ENCODE measurements around the gene PPP2R2C. TPM values are rescaled to one million over a fixed set of nuclear protein-coding genes. Genes with fewer than 3 reads are reported as not detected.

The PPP2R2C gene
- total RNA-seq, 2 experiments from 2014 or later: not detected

DNA sequence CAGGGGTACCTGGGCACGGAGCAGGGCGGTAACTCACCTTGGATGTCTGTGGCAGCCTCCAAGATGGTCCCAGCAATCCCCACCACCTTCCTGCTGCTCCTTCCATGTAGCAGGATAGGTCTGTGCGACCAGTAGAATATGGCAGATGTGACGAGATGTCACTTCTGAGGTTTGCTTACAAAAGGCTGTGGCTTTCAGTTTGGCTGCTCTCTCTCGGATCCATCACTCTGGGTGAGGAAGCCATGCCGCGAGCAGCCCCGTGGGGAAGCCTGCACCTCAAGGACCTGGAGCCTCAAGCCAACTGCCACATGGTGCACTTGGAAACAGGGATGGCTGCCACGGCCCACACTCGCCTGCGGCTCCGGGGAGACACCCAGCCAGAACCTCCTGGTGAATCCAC, 165.2 kb downstream of the PPP2R2C start:
- ChIA-PET CTCF (interaction anchor here (2.2 kb wide), 1 partner anchor 56 kb away, joined by 6 read pairs; no protein-coding TSS in a partner anchor), POLR2A (no interaction called here)
- no peak for DNase-seq
- Mint-ChIP-seq H3K4me1 (ENCODE audit: low read depth) (peaks cover 5% of the 10 kb centered on the region), H3K36me3 (peaks cover 2% of the 10 kb centered on the region), H3K27ac (no peak overlapping the region), H3K4me3 (no peak overlapping the region), H3K27me3 (peaks cover 38% of the 10 kb centered on the region), H3K9me3 (no peaks in the 10 kb centered on the region)
- intact Hi-C loops (cut with micrococcal nuclease): no loop called here

DNA sequence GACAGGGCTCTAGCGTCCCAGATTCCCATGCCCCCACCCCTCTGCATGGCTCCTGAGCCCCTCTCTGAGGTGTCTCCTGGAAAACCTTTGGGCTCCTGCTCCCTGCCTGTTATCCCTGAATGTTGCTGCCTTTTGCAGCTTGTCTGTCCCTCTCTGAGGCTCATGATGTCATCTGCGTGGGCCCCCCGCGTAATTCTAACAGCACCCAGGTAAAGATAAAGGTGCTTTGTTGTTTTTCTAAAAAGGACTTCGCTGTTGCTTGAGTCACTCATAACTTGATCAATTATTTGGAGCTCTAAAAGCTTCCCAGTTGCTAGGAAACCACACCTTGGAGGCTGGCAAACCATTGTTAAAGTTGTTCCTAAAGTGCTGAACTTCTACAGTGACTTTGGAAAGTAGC, 166.1 kb downstream of the PPP2R2C start:
- Mint-ChIP-seq H3K36me3 (peaks cover 7% of the 10 kb centered on the region), H3K9me3 (no peaks in the 10 kb centered on the region), H3K4me1 (ENCODE audit: low read depth) (peaks cover 5% of the 10 kb centered on the region), H3K4me3 (no peak overlapping the region), H3K27me3 (peaks cover 34% of the 10 kb centered on the region), H3K27ac (no peak overlapping the region)
- no peak for DNase-seq
- ChIA-PET CTCF (interaction anchor here (2.2 kb wide), 1 partner anchor 56 kb away, joined by 6 read pairs; no protein-coding TSS in a partner anchor), POLR2A (interaction anchor here (0.5 kb wide), 1 partner anchor 1792 kb away, joined by 3 read pairs; no protein-coding TSS in a partner anchor)
- intact Hi-C loops (cut with micrococcal nuclease): no loop called here

DNA sequence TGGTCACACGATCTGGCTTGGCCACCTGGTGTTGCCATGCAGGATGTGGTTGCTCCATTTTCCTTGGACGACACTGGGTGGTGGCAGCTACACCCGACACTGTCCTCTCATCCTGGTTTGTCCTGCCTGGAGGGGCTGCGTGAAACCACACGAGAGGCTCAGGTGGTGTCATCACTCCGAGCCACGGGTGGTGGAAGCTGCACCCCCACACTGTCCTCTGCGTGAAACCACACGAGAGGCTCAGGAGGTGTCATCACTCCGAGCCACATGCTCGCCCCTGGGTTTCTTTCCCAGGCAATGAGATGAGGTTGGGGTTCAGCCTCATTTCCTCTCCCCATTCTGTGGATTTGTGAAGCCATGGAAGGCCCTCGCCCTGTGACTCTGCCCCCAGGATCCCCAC, 168.5 kb downstream of the PPP2R2C start:
- no peaks in the 10 kb centered on the region for H3K9me3 Mint-ChIP-seq
- H3K4me3 Mint-ChIP-seq: no peak overlapping the region
- H3K27me3 Mint-ChIP-seq: peaks cover 18% of the 10 kb centered on the region
- ChIA-PET CTCF (interaction anchor here (1.0 kb wide), 1 partner anchor 53 kb away, joined by 3 read pairs; no protein-coding TSS in a partner anchor), POLR2A (no interaction called here)
- peaks cover 7% of the 10 kb centered on the region for H3K36me3 Mint-ChIP-seq
- no peaks in the 10 kb centered on the region for H3K4me1 Mint-ChIP-seq (ENCODE audit: low read depth)
- no peak overlapping the region for H3K27ac Mint-ChIP-seq
- DNase-seq: no peak
- intact Hi-C loops (cut with micrococcal nuclease): no loop called here

DNA sequence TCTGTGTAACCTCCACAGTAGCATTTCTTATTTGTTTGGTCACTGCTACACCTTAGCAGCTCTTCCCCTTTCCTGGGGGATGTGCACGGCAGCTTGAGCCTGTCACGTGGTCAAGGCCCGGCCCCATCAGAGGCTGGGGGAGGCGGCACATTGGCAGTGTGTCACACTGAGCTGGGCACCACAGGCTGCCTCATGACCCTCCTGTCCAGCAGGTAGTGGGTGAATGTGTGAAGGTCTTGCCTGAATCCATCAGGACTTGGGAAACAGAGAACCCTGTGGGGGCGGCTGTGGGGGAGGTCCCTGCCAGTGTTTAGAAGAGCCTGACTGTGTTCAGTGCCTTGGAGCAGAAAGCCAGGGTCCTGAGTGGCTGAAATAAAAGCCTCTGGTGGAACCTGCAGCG, 169.5 kb downstream of the PPP2R2C start:
- intact Hi-C loops (cut with micrococcal nuclease): no loop called here
- Mint-ChIP-seq H3K27ac (no peak overlapping the region), H3K9me3 (no peaks in the 10 kb centered on the region), H3K27me3 (peaks cover 9% of the 10 kb centered on the region), H3K36me3 (peaks cover 7% of the 10 kb centered on the region), H3K4me3 (no peak overlapping the region), H3K4me1 (ENCODE audit: low read depth) (no peaks in the 10 kb centered on the region)
- POLR2A ChIA-PET: no interaction called here
- CTCF ChIA-PET: no interaction called here
- DNase-seq: no peak

DNA sequence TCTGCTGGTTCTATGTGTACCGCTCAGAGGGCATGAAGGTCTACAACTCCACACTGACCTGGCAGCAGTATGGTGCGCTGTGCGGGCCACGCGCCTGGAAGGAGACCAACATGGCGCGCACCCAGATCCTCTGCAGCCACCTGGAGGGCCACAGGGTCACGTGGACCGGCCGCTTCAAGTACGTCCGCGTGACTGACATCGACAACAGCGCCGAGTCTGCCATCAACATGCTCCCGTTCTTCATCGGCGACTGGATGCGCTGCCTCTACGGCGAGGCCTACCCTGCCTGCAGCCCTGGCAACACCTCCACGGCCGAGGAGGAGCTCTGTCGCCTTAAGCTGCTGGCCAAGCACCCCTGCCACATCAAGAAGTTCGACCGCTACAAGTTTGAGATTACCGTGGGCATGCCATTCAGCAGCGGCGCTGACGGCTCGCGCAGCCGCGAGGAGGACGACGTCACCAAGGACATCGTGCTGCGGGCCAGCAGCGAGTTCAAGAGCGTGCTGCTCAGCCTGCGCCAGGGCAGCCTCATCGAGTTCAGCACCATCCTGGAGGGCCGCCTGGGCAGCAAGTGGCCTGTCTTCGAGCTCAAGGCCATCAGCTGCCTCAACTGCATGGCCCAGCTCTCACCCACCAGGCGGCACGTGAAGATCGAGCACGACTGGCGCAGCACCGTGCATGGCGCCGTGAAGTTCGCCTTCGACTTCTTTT, 170.5 kb downstream of the PPP2R2C start:
- peaks cover 5% of the 10 kb centered on the region for H3K27me3 Mint-ChIP-seq
- H3K4me1 Mint-ChIP-seq (ENCODE audit: low read depth): no peaks in the 10 kb centered on the region
- DNase-seq: no peak
- no peak overlapping the region for H3K4me3 Mint-ChIP-seq
- H3K36me3 Mint-ChIP-seq: peaks cover 7% of the 10 kb centered on the region
- H3K27ac Mint-ChIP-seq: no peak overlapping the region
- intact Hi-C loops (cut with micrococcal nuclease): no loop called here
- CTCF ChIA-PET: no interaction called here
- POLR2A ChIA-PET: no interaction called here
- no peaks in the 10 kb centered on the region for H3K9me3 Mint-ChIP-seq

DNA sequence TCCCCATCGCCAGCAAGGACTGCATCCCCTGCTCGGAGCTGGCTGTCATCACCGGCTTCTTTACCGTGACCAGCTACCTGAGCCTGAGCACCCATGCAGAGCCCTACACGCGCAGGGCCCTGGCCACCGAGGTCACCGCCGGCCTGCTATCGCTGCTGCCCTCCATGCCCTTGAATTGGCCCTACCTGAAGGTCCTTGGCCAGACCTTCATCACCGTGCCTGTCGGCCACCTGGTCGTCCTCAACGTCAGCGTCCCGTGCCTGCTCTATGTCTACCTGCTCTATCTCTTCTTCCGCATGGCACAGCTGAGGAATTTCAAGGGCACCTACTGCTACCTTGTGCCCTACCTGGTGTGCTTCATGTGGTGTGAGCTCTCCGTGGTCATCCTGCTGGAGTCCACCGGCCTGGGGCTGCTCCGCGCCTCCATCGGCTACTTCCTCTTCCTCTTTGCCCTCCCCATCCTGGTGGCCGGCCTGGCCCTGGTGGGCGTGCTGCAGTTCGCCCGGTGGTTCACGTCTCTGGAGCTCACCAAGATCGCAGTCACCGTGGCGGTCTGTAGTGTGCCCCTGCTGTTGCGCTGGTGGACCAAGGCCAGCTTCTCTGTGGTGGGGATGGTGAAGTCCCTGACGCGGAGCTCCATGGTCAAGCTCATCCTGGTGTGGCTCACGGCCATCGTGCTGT, 171.2 kb downstream of the PPP2R2C start:
- Mint-ChIP-seq H3K27ac (no peak overlapping the region), H3K9me3 (no peaks in the 10 kb centered on the region), H3K27me3 (no peaks in the 10 kb centered on the region), H3K4me3 (no peak overlapping the region), H3K36me3 (peaks cover 7% of the 10 kb centered on the region), H3K4me1 (ENCODE audit: low read depth) (no peaks in the 10 kb centered on the region)
- DNase-seq: no peak
- ChIA-PET CTCF (no interaction called here), POLR2A (no interaction called here)
- intact Hi-C loops (cut with micrococcal nuclease): no loop called here

DNA sequence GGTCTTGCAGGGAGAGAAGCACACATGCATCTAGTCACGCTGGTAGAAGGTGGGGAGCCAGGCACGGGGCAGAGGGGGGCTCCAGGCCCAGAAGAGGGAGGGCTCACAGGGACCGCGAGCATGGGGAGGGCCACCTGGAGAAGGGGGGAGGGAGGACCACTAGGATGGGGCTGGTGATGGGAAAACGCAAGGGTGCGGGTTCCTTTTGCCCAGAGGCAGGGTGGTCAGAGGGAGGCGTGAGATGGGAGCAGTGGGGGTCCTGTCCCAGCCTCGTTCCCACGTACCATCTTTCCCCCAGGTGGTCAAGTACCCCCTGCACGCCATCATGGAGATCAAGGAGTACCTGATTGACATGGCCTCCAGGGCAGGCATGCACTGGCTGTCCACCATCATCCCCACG, 172.1 kb downstream of the PPP2R2C start:
- intact Hi-C loops (cut with micrococcal nuclease): no loop called here
- Mint-ChIP-seq H3K36me3 (peaks cover 7% of the 10 kb centered on the region), H3K27me3 (no peaks in the 10 kb centered on the region), H3K4me1 (ENCODE audit: low read depth) (no peaks in the 10 kb centered on the region), H3K27ac (no peak overlapping the region), H3K4me3 (no peak overlapping the region), H3K9me3 (no peaks in the 10 kb centered on the region)
- ChIA-PET CTCF (no interaction called here), POLR2A (no interaction called here)
- DNase-seq: no peak

DNA sequence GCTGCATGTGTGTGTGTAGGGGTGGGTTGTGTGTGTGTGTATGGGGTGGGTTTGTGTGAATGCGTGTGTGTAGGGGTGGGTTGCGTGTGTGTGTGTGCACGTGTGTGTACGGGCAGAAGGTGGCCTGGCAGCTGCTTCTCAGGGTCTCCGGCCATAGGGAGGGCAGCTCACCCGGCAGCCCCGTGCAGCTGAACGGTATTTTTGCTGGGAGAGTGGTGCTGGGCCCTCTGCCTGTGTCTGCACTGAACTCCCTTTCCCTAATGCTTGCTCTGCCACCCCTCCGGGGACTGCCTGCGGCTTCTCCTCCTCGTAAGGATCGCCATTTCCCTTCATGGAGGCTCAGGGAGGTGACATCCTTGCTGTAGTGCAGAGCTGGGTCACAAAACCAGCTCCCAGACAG, 172.5 kb downstream of the PPP2R2C start:
- Mint-ChIP-seq H3K4me3 (no peak overlapping the region), H3K9me3 (no peaks in the 10 kb centered on the region), H3K4me1 (ENCODE audit: low read depth) (no peaks in the 10 kb centered on the region), H3K27me3 (no peaks in the 10 kb centered on the region), H3K27ac (no peak overlapping the region), H3K36me3 (peaks cover 7% of the 10 kb centered on the region)
- CTCF ChIA-PET: no interaction called here
- DNase-seq: no peak
- intact Hi-C loops (cut with micrococcal nuclease): no loop called here
- POLR2A ChIA-PET: no interaction called here

DNA sequence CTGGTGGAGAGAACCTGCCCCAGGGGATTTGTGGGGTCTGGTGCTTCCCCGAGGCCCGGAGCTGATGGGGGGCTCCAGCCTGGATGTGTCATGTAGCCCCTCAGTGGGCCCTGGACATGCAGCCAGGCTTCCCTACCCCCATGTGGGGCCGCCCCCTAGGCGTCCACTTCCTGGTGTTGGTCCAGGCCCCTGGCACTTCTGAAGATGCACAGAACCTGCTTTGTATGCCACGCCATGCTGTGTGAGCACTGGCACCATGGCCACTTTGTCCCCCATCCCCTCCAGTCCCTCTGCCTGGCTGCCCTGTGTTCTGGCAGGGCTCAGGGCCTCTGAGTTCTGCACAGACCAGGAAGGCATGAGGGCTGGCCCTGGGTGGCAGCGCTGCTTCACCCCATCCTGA, 173.6 kb downstream of the PPP2R2C start:
- intact Hi-C loops (cut with micrococcal nuclease): no loop called here

DNA sequence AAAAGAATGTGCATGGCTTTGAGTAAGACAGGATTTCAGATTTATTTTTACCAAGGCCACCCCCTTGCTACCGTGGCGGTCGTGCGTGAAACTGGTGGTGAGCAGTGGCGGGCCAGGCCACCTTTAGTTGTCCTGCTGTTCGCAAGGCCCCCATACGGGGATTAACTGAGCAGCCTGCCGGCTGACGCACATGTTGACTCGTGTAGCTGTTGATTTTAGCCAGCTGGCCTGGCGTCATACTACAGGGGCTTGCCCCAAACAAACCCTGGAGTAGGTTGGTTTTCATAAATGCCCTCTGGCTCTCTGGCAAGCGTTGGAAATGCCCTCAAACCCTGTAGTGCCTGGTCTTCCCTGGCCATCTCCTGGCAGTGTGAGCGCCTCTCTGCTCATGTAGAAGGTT, 174.4 kb downstream of the PPP2R2C start:
- intact Hi-C loops (cut with micrococcal nuclease): no loop called here
- Mint-ChIP-seq H3K9me3 (no peaks in the 10 kb centered on the region), H3K36me3 (peaks cover 7% of the 10 kb centered on the region), H3K4me1 (ENCODE audit: low read depth) (no peaks in the 10 kb centered on the region), H3K4me3 (no peak overlapping the region), H3K27me3 (no peaks in the 10 kb centered on the region), H3K27ac (no peak overlapping the region)
- ChIA-PET CTCF (interaction anchor here (0.9 kb wide), 1 partner anchor 47 kb away, joined by 3 read pairs; no protein-coding TSS in a partner anchor), POLR2A (no interaction called here)
- DNase-seq: no peak

More for the DNA sequence above, 173.6 kb downstream of the PPP2R2C start:
- no peaks in the 10 kb centered on the region for H3K9me3 Mint-ChIP-seq
- no peaks in the 10 kb centered on the region for H3K27me3 Mint-ChIP-seq
- no peak for DNase-seq
- H3K4me1 Mint-ChIP-seq (ENCODE audit: low read depth): no peaks in the 10 kb centered on the region
- H3K4me3 Mint-ChIP-seq: no peak overlapping the region
- H3K27ac Mint-ChIP-seq: no peak overlapping the region
- ChIA-PET POLR2A (no interaction called here), CTCF (interaction anchor here (0.9 kb wide), 1 partner anchor 48 kb away, joined by 3 read pairs; no protein-coding TSS in a partner anchor)
- H3K36me3 Mint-ChIP-seq: peaks cover 7% of the 10 kb centered on the region

DNA sequence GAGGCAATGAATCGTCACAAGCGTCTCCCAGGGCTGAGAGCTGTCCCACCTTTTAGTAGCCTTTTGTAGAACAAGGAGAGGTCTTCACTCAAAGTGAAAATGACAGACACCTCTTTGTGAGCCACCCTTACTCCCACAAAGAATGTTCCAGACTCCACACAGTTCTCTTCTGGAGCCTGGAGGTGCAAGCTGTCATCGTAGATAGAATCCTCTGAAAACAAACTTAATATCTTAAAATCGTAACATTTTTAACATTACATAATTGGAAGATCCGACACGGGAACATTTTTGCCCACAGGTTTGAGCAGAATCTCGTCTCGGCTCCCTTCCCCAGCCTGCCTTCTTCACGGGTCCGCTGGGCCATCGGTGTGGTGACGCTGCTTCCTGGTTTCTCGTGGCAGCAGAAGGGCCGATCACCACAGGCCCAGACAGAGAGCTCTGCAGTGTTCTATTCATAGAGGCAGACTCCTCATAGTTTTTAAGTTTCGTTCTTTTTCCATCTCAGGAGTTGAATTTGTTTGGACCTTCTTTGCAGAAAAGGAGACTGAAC, 175.1 kb downstream of the PPP2R2C start:
- Mint-ChIP-seq H3K4me3 (no peak overlapping the region), H3K27me3 (no peaks in the 10 kb centered on the region), H3K27ac (no peak overlapping the region), H3K4me1 (ENCODE audit: low read depth) (no peaks in the 10 kb centered on the region), H3K9me3 (no peaks in the 10 kb centered on the region), H3K36me3 (peaks cover 6% of the 10 kb centered on the region)
- CTCF ChIA-PET: interaction anchor here (0.9 kb wide), 1 partner anchor 163 kb away, joined by 4 read pairs; no protein-coding TSS in a partner anchor
- intact Hi-C loops (cut with micrococcal nuclease): no loop called here
- POLR2A ChIA-PET: no interaction called here
- DNase-seq: no peak

DNA sequence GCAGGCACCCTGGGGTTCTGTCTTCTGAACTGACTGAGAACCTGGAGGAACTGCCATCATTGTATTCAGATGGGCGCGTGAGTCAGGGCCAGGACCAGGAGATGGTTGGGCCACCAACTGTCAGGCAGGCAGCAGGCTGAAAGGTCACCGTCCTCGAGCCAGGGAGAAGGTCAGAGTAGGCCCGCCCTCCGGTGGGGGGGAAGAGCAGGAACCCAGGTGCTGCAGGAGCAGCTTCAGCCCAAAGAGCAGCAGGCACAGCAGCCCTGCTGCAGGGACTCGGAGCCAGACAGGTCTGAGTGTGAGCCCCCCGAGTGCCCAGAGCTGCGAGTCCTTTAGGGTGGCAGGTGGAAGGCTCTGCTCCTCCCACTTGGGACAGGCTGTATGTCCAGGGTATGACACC, 176.4 kb downstream of the PPP2R2C start:
- intact Hi-C loops (cut with micrococcal nuclease): no loop called here
- CTCF ChIA-PET: no interaction called here
- Mint-ChIP-seq H3K27me3 (no peaks in the 10 kb centered on the region), H3K4me3 (no peak overlapping the region), H3K9me3 (no peaks in the 10 kb centered on the region), H3K27ac (no peak overlapping the region), H3K36me3 (no peaks in the 10 kb centered on the region), H3K4me1 (ENCODE audit: low read depth) (no peaks in the 10 kb centered on the region)
- no peak for DNase-seq
- POLR2A ChIA-PET: no interaction called here
